CD4-positive, alpha-beta T cell treated with Interleukin-6 for 4 hours (primary cell): ENCODE measurements around the gene HNRNPCL1.
"Not testable (repeated sequence)": the region's sequence is repeated elsewhere in the genome, so short reads cannot be mapped to it uniquely, and the experiment has no call there.

Experiments
- DNase-seq: peaks from one replicate; pipeline ENCODE4 v3.0.0-alpha.2; 2020; ENCODE audit warnings: mixed read lengths

The HNRNPCL1 gene

GRCh38 chr1:12848620-12849019 lies at the start of gene HNRNPCL1:
TSS of gene HNRNPCL1 (minus strand) at chr1:12848720. CDS start at chr1:12848289, 431 bp downstream.
- DNase-seq, result not testable (repeated sequence)

- DNase-seq, result not testable (repeated sequence)
Measured at GRCh38 chr1:12898170-12898569, 49.6 kb upstream of the HNRNPCL1 start, which contains the start of gene PRAMEF10. TSS of gene PRAMEF10 (minus strand) at chr1:12898270. CDS start at chr1:12895847, 2,423 bp downstream.

GRCh38 chr1:12886101-12886500 lies 37.6 kb upstream of the HNRNPCL1 start, which contains the start of gene PRAMEF4:
TSS of gene PRAMEF4 (minus strand) at chr1:12886201. CDS start at chr1:12883394, 2,807 bp downstream.
- not testable (repeated sequence) for DNase-seq

GRCh38 chr1:12878453-12878852 lies 29.9 kb upstream of the HNRNPCL1 start:
- DNase-seq, result not testable (repeated sequence)

DNA sequence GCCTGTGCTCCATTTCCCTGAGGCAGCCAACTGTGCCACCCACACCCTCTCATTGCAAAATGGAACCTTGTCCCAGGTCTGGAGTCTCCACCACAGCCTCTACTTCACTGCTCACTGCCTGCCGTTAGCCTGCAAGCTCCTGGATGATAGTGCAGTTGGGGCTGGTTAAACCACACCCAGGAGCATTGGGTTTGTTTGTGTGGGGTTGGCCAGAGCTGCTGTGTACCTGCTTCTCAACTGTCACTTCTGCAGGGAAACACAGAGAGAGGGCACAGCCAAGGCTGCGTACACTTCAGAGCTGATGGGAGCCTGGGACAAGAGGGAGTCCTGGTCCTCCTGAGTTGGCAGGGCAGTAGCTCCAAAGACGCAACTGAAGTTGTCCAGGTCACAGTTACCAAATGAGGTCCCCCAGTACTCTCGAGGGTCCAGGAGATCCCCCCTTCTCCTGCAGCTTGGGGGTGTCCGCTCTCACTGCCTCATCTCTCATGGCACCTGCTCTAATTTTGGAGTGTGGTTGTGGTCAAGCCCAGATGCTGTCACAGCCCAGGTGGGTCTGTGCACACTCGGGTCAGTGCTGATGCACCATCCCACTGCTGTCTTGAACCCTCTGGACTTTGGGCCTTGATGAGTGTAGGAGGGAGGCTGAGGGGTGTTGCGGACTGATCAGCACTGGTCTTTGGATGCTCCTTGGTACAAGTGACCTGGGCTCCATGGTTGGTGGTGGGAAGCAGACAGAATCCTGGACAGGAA lies 14.8 kb upstream of the HNRNPCL1 start:
- not testable (repeated sequence) for DNase-seq

- not testable (repeated sequence) for DNase-seq
Measured at GRCh38 chr1:12856786-12857185, 8.3 kb upstream of the HNRNPCL1 start, which contains the start of gene PRAMEF2. TSS of gene PRAMEF2 (plus strand) at chr1:12857086. CDS start at chr1:12859010, 1,924 bp downstream.

GRCh38 chr1:12851779-12852178 lies 3.3 kb upstream of the HNRNPCL1 start:
- DNase-seq, result no peak

DNA sequence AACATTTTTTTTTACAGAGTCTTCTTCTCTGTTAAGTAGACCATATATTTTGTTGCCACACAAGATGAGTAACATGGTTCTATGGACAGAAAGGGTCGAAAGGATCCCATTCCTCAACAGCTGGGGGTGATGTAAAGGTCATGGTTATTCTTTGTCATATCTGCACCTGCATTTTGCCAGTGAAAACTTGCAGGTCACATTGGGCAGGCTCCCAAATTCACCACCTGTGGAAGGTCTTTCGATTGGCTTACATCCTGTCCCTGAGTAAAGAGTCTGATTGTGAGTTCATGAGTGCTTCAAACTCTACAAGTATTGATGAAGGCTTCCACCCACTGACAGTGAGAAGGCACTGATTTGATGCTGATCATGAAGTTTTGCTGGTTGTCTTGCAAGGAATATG lies 15.3 kb downstream of the HNRNPCL1 start:
- not testable (repeated sequence) for DNase-seq

DNA sequence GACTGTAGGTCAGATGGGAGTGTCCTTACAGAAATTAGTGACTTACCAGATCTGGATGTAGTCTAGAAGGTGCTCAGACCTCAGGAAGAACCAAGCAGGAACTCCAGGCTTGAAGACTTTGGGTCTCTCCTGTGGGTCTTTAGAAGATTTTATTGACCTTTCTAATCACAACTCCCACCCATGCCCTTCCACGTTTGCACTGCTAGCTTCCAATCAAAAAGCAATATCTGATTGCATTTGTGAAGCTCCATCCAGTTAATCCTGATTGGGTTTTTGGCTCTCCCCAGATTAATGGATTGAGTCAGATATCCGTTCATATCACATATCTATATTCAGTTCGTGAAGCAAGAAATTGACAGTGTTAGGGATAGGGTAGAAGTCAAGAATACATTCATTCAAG lies 17.2 kb downstream of the HNRNPCL1 start, which contains the start of gene PRAMEF11:
TSS of gene PRAMEF11 (minus strand) at position 101 of the 400 bp plus-strand sequence. CDS start 2,621 bp downstream, outside the sequence.
- not testable (repeated sequence) for DNase-seq

- DNase-seq, result not testable (repeated sequence)
Measured at GRCh38 chr1:12819061-12819460, 29.5 kb downstream of the HNRNPCL1 start.

GRCh38 chr1:12811409-12811784 lies 37.1 kb downstream of the HNRNPCL1 start:
- no peak for DNase-seq

DNA sequence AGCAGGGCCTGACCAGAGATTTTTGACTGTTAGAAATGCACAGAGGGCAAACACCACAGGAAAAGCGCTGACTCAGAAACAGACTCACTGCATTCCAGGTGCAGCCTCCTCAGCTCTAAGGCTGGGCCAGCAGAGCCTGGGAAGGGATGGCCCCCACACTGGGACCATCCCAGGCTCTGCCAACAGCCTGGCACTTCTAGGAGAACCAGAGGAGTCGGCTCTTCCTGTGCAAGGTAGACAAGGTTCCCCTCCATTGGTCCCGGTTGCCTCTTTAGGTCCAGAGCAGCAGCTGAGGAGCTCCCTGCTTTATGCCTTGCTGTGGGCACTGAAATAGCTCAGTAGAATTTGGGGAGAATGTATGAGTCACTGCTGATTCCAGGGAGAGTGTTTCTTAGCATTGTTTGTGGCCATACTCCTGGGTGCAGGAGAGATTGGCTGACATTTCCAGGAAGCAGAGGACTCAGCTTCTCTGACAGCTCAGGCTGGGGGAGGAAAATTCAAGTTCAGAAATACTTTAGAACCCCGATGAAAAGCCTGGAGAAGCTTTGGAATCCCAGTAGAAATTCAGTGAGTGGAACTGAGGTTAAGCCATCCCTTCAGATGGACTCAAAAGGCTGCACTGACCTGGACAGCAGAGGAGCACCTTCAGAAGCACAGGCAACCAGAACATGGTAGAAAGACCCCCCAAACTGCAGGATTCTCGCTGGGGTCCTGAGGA lies 37.7 kb downstream of the HNRNPCL1 start:
- no peak for DNase-seq

GRCh38 chr1:12809933-12810332 lies 38.6 kb downstream of the HNRNPCL1 start:
- DNase-seq, result no peak

GRCh38 chr1:12799730-12800129 lies 48.8 kb downstream of the HNRNPCL1 start:
- DNase-seq, result no peak

GRCh38 chr1:12798911-12799310 lies 49.6 kb downstream of the HNRNPCL1 start:
- DNase-seq, result no peak
